ENCODE data around the gene GHRHR. TPM values are rescaled to one million over a fixed set of nuclear protein-coding genes. Genes with fewer than 3 reads are reported as not detected.

Gene GHRHR
- total RNA-seq, 2 experiments from 2014 or later = not detected

DNA sequence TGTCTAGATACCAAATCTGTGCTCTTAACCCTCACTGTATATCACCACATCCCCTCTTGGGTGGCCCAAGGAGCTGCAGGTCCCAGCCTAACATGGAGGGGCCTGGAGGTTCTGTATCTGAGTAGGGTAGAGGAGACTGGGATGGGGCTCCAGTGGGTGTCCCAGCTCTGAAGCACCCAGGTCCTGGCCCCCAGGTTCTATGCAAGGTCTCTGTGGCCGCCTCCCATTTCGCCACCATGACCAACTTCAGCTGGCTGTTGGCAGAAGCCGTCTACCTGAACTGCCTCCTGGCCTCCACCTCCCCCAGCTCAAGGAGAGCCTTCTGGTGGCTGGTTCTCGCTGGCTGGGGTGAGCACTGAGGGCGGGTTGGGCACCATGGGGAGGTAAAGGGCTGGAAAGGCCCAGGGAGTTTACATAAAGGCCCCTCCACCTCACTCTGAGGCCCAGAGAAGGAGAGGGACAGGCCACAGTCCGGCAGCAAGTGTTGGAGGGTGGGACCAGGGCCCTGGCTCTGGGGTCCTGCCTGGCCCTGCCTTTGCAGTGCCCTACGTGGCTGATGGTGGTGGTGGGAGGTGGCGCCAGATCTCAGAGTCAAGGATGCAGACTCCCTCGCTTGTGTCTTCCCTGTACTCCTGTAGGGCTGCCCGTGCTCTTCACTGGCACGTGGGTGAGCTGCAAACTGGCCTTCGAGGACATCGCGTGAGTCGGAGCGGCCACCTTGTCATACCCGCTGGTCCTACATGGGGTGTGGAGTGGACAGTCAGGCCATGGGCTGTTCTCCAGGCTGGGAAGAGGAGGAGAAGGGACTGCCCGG, 10.2 kb downstream of the GHRHR start:
- Mint-ChIP-seq H3K27me3 (peaks cover 17% of the 10 kb centered on the region), H3K9me3 (no peaks in the 10 kb centered on the region), H3K27ac (no peak overlapping the region), H3K4me1 (peaks cover 10% of the 10 kb centered on the region), H3K4me3 (no peak overlapping the region), H3K36me3 (ENCODE audit: low read depth) (no peaks in the 10 kb centered on the region)
- ChIA-PET POLR2A (no interaction called here), CTCF (interaction anchor here (0.5 to 1.7 kb wide), 8 partner anchors 8 to 155 kb away, joined by 3 to 10 read pairs (median 5); no protein-coding TSS in a partner anchor)
- no peak for DNase-seq

DNA sequence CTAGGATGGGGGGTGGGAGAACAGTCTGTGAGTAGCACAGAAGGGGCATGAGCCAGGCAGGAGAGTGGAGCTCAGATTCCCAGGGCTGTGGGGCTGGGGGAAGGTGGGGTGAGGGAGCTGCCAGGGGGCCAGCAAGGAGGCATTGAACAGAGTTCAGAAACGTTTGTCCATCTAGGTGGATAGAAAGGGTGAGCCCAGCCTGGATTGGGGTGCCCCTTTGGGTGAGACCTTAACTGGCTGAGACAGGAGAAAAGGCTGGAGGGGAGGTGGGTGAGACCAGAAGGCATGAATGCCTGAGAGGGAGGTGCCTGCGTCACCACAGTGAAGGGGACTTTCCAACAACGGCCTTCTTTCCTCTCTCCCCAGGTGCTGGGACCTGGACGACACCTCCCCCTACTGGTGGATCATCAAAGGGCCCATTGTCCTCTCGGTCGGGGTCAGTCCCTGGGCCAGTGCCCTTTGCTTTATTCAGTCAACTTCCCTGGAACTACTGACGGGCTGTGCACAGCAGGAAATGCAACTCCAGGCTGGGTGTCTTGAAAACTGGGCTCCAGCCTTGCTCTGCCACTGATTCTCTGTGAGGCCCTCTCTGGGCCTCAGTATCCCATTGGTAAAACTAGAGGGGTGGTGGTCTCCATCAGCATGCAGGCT, 11.0 kb downstream of the GHRHR start:
- CTCF ChIA-PET = interaction anchor here (1.1 to 1.7 kb wide), 4 partner anchors 9 to 151 kb away, joined by 5 to 6 read pairs (median 5); no protein-coding TSS in a partner anchor

DNA sequence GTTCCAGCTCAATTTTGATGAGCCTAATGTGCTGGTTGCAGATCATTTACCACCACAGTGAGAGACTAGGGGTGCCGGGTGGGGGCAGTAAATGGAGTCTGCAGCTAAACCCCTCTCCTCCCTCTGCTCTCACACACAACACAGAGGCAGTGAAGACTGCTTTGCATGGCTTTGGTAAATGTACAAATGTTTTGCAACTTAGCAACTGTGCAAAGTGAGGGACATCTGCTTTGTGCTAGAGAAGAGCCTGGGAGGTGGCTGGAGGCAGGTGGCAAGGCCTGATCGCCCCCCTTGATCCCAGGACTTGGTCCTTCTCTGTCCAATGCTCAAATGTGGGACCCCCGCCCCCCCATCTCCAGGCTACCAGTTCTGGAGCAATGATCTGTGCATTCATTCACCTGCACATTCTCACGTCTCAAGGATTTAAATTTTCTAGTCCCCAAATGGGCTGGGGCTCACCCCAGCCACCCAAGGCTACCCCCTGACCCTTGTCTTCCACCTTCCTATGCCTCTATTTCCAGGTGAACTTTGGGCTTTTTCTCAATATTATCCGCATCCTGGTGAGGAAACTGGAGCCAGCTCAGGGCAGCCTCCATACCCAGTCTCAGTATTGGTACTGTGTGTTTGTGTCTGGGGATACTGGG, 11.6 kb downstream of the GHRHR start:
- Mint-ChIP-seq H3K9me3 (no peaks in the 10 kb centered on the region), H3K4me3 (no peak overlapping the region), H3K27ac (no peak overlapping the region), H3K36me3 (ENCODE audit: low read depth) (no peaks in the 10 kb centered on the region), H3K4me1 (peaks cover 10% of the 10 kb centered on the region), H3K27me3 (peaks cover 17% of the 10 kb centered on the region)
- DNase-seq = no peak
- POLR2A ChIA-PET = no interaction called here
- CTCF ChIA-PET = interaction anchor here (1.1 to 1.7 kb wide), 4 partner anchors 8 to 150 kb away, joined by 5 to 6 read pairs (median 5); no protein-coding TSS in a partner anchor

More for the DNA sequence above, 11.0 kb downstream of the GHRHR start:
- H3K27me3 Mint-ChIP-seq = peaks cover 17% of the 10 kb centered on the region
- H3K36me3 Mint-ChIP-seq (ENCODE audit: low read depth) = no peaks in the 10 kb centered on the region
- peak; percentile 64 for DNase-seq
- no peaks in the 10 kb centered on the region for H3K9me3 Mint-ChIP-seq
- POLR2A ChIA-PET = no interaction called here
- H3K27ac Mint-ChIP-seq = no peak overlapping the region
- peaks cover 10% of the 10 kb centered on the region for H3K4me1 Mint-ChIP-seq
- H3K4me3 Mint-ChIP-seq = no peak overlapping the region

DNA sequence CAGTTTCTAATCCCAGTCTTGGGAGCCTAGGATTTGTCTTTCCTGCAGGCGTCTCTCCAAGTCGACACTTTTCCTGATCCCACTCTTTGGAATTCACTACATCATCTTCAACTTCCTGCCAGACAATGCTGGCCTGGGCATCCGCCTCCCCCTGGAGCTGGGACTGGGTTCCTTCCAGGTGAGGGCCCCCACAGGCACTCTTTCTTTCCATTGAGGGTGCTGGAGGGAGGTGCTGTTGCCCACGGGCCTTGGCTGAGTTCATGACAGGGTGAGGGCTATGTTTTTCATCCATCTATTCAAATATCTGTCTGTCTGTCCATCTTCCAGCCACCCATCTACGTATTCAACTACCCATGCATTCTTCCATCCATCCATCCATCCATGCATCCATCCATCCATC, 12.6 kb downstream of the GHRHR start:
- H3K4me3 Mint-ChIP-seq = no peak overlapping the region

DNA sequence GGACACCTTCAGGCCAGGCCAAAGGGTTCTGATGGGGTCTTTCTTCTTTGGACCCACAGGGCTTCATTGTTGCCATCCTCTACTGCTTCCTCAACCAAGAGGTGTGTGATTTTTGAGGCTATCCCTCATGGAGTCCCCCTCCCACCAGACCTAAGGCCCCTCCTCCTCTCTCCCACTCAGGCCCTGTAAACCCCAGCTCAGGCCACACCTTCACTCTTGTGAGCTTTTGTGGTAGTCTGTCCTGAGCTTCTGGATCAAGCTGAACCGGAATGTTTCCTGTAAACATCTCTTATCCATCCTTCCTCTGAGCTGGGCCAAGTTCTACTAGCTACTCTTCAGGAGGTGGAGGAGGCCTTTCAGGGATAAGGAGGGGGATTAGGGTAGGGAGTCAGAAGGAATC, 13.5 kb downstream of the GHRHR start:
- H3K27ac Mint-ChIP-seq = no peak overlapping the region
- H3K9me3 Mint-ChIP-seq = no peaks in the 10 kb centered on the region
- no peak overlapping the region for H3K4me3 Mint-ChIP-seq
- no peaks in the 10 kb centered on the region for H3K36me3 Mint-ChIP-seq (ENCODE audit: low read depth)
- peaks cover 12% of the 10 kb centered on the region for H3K27me3 Mint-ChIP-seq
- peaks cover 10% of the 10 kb centered on the region for H3K4me1 Mint-ChIP-seq
- DNase-seq = no peak
- POLR2A ChIA-PET = no interaction called here
- CTCF ChIA-PET = no interaction called here

More for the DNA sequence above, 12.6 kb downstream of the GHRHR start:
- Mint-ChIP-seq H3K4me1 (peaks cover 10% of the 10 kb centered on the region), H3K27me3 (peaks cover 14% of the 10 kb centered on the region), H3K9me3 (no peaks in the 10 kb centered on the region), H3K27ac (no peak overlapping the region), H3K36me3 (ENCODE audit: low read depth) (no peaks in the 10 kb centered on the region)
- ChIA-PET CTCF (no interaction called here), POLR2A (no interaction called here)
- DNase-seq = no peak

DNA sequence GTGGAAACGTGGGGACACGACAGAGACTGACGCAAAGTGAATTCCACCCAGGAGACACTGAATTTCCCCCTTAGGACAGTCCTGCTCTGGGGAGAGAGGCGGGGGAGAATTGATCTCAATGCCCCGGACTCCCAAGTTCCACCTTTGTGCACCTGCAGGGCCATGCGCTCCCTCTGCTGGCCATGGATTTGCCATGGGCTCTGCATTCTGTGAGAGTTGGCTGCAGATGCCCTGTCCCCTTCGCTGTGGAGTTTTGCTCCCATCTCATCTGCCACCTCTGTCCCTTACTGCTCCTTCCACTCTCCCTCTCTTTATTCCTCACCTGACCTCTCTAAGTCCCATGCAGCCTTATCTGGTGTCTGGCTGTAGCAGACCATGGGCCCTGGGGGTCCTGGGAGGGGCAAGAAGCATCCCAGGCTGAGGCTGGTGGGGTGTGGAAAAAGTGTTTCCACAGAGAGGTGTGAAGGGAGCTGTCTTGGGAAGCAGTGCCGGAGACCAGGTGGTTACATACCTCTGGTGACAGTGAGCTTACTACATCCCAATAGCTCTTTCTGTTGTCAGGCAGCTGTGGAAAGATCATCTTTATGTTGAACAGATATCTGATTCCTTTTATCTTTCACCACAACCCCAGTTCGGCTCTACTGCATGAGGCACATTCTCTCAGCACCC, 14.3 kb downstream of the GHRHR start:
- CTCF ChIA-PET = no interaction called here
- Mint-ChIP-seq H3K27me3 (peaks cover 11% of the 10 kb centered on the region), H3K9me3 (no peaks in the 10 kb centered on the region), H3K36me3 (ENCODE audit: low read depth) (no peaks in the 10 kb centered on the region), H3K4me3 (no peak overlapping the region), H3K4me1 (peaks cover 10% of the 10 kb centered on the region), H3K27ac (no peak overlapping the region)
- DNase-seq = peak; percentile 25
- POLR2A ChIA-PET = no interaction called here

DNA sequence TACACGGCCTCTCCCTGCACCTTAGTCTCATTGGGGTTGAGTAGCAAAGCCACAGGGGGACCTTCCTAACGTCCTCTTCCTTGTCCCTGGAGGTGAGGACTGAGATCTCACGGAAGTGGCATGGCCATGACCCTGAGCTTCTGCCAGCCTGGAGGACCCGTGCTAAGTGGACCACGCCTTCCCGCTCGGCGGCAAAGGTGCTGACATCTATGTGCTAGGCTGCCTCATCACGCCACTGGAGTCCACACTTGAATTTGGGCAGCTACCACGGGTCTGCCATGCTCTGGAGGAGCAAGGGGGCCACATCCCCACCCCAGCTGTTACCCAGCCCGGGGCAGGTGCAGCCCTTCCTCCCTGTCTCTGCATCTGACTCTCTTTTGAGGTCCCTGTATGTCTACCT, 15.3 kb downstream of the GHRHR start:
- H3K27ac Mint-ChIP-seq = no peak overlapping the region
- no peak for DNase-seq

DNA sequence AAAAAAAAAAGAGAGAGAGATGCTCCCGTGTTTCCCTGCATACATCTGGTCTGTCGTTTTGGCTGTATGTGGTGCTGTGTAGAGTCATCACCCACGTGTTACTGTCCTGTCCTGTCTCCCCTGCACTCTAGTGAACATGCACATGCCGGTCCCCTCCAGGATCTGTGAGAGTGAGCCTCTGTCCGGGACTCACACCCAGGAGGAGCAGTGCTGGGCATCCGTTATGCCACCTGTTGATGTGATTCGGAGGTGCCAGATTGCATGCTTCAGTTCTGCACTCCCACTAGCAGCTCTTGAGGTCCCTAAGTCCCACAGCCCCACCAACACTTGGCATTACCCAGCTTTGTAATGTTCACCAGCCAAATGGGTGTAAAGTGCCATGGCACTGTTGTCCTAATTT, 16.4 kb downstream of the GHRHR start:
- H3K27ac Mint-ChIP-seq = no peak overlapping the region
- H3K36me3 Mint-ChIP-seq (ENCODE audit: low read depth) = no peaks in the 10 kb centered on the region
- peaks cover 5% of the 10 kb centered on the region for H3K4me1 Mint-ChIP-seq
- DNase-seq = no peak
- CTCF ChIA-PET = interaction anchor here (0.7 to 7.4 kb wide), 2 partner anchors 18 to 143 kb away, joined by 5 to 259 read pairs; no protein-coding TSS in a partner anchor
- no peaks in the 10 kb centered on the region for H3K9me3 Mint-ChIP-seq
- POLR2A ChIA-PET = no interaction called here
- no peak overlapping the region for H3K4me3 Mint-ChIP-seq
- peaks cover 11% of the 10 kb centered on the region for H3K27me3 Mint-ChIP-seq

More for the DNA sequence above, 15.3 kb downstream of the GHRHR start:
- no peaks in the 10 kb centered on the region for H3K9me3 Mint-ChIP-seq
- POLR2A ChIA-PET = interaction anchor here (0.6 kb wide), 1 partner anchor 271 kb away, joined by 3 read pairs; no protein-coding TSS in a partner anchor
- no peaks in the 10 kb centered on the region for H3K36me3 Mint-ChIP-seq (ENCODE audit: low read depth)
- CTCF ChIA-PET = interaction anchor here (1.0 kb wide), 1 partner anchor 41 kb away, joined by 4 read pairs; no protein-coding TSS in a partner anchor
- peaks cover 11% of the 10 kb centered on the region for H3K27me3 Mint-ChIP-seq
- no peak overlapping the region for H3K4me3 Mint-ChIP-seq
- peaks cover 10% of the 10 kb centered on the region for H3K4me1 Mint-ChIP-seq

DNA sequence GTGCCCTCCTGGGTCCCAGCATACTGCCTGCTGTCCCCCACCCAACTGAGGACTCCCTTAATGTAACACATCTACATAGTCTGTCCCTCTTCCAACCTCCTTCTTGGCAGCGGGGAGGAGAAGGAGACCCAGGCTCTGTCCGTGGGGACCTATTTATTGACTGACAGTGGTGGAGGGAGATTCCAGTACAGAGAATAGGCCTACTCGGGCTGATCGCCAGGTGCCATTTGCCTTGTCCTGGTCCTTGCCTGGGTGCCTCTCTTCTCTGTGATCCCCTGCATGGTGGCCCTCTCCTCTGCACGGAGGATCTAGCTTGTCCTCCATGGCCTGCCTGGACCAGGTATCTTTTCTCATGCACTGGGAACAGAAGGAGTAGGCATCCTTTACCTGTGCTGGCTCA, 17.0 kb downstream of the GHRHR start:
- no peak overlapping the region for H3K27ac Mint-ChIP-seq
- H3K9me3 Mint-ChIP-seq = no peaks in the 10 kb centered on the region
- no peak overlapping the region for H3K4me3 Mint-ChIP-seq
- peaks cover 6% of the 10 kb centered on the region for H3K4me1 Mint-ChIP-seq
- CTCF ChIA-PET = interaction anchor here (3.3 to 7.4 kb wide), 2 partner anchors 142 to 153 kb away, joined by 22 to 259 read pairs; no protein-coding TSS in a partner anchor
- POLR2A ChIA-PET = no interaction called here
- H3K27me3 Mint-ChIP-seq = peaks cover 13% of the 10 kb centered on the region
- no peaks in the 10 kb centered on the region for H3K36me3 Mint-ChIP-seq (ENCODE audit: low read depth)
- DNase-seq = no peak

DNA sequence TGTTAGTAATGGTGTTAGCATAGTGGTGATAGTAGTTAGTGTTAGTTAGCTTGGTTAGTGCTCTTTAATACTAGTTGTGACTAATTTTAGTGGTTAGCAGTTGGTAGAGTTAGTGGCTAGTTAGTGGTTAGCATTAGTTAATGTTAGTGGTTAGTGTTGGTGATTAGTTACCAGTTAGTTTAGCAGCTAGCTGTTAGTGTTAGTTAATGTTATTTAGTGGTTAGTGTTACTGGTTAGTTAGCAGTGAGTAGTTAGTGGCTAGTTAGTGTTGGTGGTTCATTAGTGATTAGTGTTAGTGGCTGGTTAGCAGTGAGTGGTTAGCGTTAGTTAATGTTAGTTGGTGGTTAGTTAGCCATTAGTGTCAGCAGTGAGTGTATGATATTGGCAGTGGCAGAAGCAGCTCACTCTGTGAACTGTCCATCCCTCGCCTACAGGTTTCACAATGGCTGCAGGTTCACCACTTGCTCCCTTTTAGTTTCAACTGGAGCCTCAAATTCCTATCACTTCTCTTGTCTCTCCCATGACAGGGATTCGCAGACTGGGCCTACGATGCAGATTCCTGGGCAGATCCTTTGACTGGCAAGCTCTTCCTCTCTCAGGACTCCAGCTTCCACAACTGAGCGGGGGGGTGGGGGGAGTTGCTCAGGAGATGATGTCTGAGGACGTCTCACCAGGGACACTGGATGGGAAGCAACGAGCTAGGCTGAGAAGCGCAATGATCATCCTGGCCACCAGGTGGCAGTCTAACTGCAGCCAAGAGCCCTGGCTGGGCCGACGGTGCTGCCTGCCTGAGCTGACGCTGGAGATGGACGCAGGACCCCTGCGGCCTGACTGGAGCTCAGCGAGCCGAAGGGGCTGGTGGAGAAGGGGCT, 19.5 kb downstream of the GHRHR start:
- H3K4me1 Mint-ChIP-seq = peaks cover 19% of the 10 kb centered on the region
- H3K9me3 Mint-ChIP-seq = no peaks in the 10 kb centered on the region
- DNase-seq = peak; percentile 78
- ChIA-PET CTCF (interaction anchor here (0.5 to 7.4 kb wide), 27 partner anchors 9 to 1545 kb away, joined by 3 to 259 read pairs (median 4); no protein-coding TSS in a partner anchor), POLR2A (interaction anchor here (1.3 kb wide), 1 partner anchor 139 kb away, joined by 5 read pairs; no protein-coding TSS in a partner anchor)
- H3K36me3 Mint-ChIP-seq (ENCODE audit: low read depth) = no peaks in the 10 kb centered on the region
- H3K27ac Mint-ChIP-seq = no peak overlapping the region
- H3K27me3 Mint-ChIP-seq = peaks cover 16% of the 10 kb centered on the region
- H3K4me3 Mint-ChIP-seq = no peak overlapping the region

DNA sequence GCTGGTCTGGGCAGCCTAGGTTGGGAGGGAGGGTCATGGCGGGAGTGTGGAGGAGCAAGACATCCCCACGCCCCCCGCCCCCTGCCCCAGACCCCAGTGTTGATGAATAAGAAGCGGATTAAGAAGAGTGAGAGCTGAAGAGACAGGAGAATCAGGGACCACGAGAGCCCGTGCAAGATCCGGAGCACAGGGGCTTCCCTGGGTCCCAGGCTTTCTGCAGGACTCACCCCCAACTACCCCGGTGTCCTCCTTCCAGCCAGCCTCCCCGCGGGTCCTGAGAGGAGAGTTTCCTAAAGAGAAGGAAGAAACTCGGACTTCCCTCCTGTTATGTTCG, 20.1 kb downstream of the GHRHR start:
- peaks cover 16% of the 10 kb centered on the region for H3K27me3 Mint-ChIP-seq

More for the DNA sequence above, 20.1 kb downstream of the GHRHR start:
- ChIA-PET CTCF (interaction anchor here (0.6 to 7.4 kb wide), 25 partner anchors 9 to 283 kb away, joined by 3 to 259 read pairs (median 4); no protein-coding TSS in a partner anchor), POLR2A (interaction anchor here (1.3 kb wide), 1 partner anchor 139 kb away, joined by 5 read pairs; no protein-coding TSS in a partner anchor)
- Mint-ChIP-seq H3K36me3 (ENCODE audit: low read depth) (no peaks in the 10 kb centered on the region), H3K27ac (no peak overlapping the region), H3K4me1 (peaks cover 19% of the 10 kb centered on the region), H3K9me3 (no peaks in the 10 kb centered on the region), H3K4me3 (no peak overlapping the region)
- no peak for DNase-seq
